ENCODE results near the gene RFX4. TPM values are rescaled to one million over a fixed set of nuclear protein-coding genes. Genes with fewer than 3 reads are reported as not detected.
"Not testable (repeated sequence)": the region's sequence is repeated elsewhere in the genome, so short reads cannot be mapped to it uniquely, and the experiment has no call there.

Gene RFX4
- total RNA-seq, 4 donors from 2014 or later: not detected

GRCh38 chr12:106685381-106685780 lies 102.6 kb downstream of the RFX4 start:
- ATAC-seq: no peak
- no peak overlapping the region for H3K27ac ChIP-seq
- H3K9me3 ChIP-seq: no peaks in the 10 kb centered on the region
- no peaks in the 10 kb centered on the region for H3K36me3 ChIP-seq
- no peaks in the 10 kb centered on the region for H3K27me3 ChIP-seq
- no peaks in the 10 kb centered on the region for H3K4me1 ChIP-seq
- intact Hi-C loops (cut with DNase I; ENCODE audit: low total_unique reads) (no loop called here), in situ Hi-C loops (cut with MboI; ENCODE audit: low sequenced_read_pairs in 4 of 4) (no loop called here)
- no peak for DNase-seq
- TF ChIP-seq CTCF (IDR thresholded peaks at IDR 0.05 in 4 of 5, conservative IDR thresholded peaks at IDR 0.05 in 1 of 5) (no peak), POLR2A (IDR thresholded peaks at IDR 0.05) (no peak)
- no peak overlapping the region for H3K4me3 ChIP-seq

GRCh38 chr12:106687672-106688071 lies 104.9 kb downstream of the RFX4 start:
- H3K27me3 ChIP-seq: no peaks in the 10 kb centered on the region
- ATAC-seq (no peak), DNase-seq (no peak)
- H3K4me3 ChIP-seq: no peak overlapping the region
- no peak overlapping the region for H3K27ac ChIP-seq
- in situ Hi-C loops (cut with MboI; ENCODE audit: low sequenced_read_pairs in 4 of 4): no loop called here
- TF ChIP-seq CTCF (IDR thresholded peaks at IDR 0.05 in 4 of 5, conservative IDR thresholded peaks at IDR 0.05 in 1 of 5) (no peak), POLR2A (IDR thresholded peaks at IDR 0.05) (no peak)
- no peaks in the 10 kb centered on the region for H3K36me3 ChIP-seq
- intact Hi-C loops (cut with DNase I; ENCODE audit: low total_unique reads): no loop called here
- no peaks in the 10 kb centered on the region for H3K9me3 ChIP-seq
- H3K4me1 ChIP-seq: no peaks in the 10 kb centered on the region

DNA sequence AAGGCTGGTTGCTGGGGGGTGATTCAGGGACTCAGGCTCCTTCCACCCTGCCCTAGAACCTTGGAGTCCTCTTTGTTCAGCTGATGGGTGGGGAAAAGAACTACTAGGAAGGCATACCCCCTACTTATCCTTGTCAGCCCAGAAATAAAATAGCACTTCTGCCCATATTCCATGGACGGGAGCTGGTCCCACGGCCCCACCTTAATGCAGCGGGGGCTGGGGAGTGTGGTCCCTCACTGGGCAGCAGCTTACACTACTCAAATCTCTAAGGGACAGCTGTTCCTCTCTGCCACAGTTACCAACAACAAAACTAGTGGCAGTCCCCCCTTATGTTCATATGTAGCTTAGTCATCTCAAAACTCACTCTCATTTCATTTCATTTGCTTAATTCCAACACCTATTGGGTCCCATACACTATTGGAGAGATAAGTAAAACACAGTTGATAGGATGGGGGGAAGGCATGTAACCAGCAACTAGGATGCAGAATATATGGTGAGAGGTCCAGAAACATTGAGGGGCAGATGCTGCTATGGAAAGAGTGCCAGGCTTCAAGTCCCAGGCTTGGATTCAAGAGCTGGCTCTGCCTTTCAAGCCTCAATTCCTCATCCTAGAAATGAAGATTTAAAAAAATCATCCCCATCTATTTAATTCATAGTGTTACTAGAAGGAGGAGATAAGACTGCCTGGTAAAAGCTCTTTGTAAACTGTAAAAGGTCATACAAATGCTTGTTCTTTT lies 107.9 kb downstream of the RFX4 start:
- H3K27me3 ChIP-seq: no peaks in the 10 kb centered on the region
- intact Hi-C loops (cut with DNase I; ENCODE audit: low total_unique reads) (no loop called here), in situ Hi-C loops (cut with MboI; ENCODE audit: low sequenced_read_pairs in 4 of 4) (no loop called here)
- H3K27ac ChIP-seq: no peak overlapping the region
- H3K4me3 ChIP-seq: no peak overlapping the region
- no peak for ATAC-seq
- H3K9me3 ChIP-seq: no peaks in the 10 kb centered on the region
- no peaks in the 10 kb centered on the region for H3K36me3 ChIP-seq
- no peak for DNase-seq
- TF ChIP-seq POLR2A (IDR thresholded peaks at IDR 0.05) (no peak), CTCF (IDR thresholded peaks at IDR 0.05 in 4 of 5, conservative IDR thresholded peaks at IDR 0.05 in 1 of 5) (no peak)
- no peaks in the 10 kb centered on the region for H3K4me1 ChIP-seq

DNA sequence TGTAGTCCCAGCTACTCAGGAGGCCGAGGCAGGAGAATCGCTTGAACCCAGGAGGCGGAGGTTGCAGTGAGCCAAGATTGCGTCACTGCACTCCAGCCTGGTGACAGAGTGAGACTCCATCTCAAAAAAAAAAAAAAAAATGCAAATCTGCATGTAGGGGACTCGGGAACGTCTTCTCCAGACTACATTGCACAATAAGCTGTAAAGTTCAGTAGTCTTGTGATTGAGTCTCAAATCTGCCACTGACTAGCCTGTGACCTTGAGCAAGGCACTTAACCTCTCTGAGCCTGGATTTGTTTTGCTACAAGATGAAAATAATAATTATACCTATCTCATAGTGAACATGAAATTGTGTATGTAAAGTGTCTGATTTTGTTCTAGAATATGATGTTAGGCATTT lies 109.2 kb downstream of the RFX4 start:
- H3K4me1 ChIP-seq; H3K4me3 ChIP-seq; H3K36me3 ChIP-seq; intact Hi-C loops (cut with DNase I; ENCODE audit: low total_unique reads); H3K9me3 ChIP-seq; DNase-seq; H3K27ac ChIP-seq; in situ Hi-C loops (cut with MboI; ENCODE audit: low sequenced_read_pairs in 4 of 4); H3K27me3 ChIP-seq; ATAC-seq: not testable (repeated sequence)

DNA sequence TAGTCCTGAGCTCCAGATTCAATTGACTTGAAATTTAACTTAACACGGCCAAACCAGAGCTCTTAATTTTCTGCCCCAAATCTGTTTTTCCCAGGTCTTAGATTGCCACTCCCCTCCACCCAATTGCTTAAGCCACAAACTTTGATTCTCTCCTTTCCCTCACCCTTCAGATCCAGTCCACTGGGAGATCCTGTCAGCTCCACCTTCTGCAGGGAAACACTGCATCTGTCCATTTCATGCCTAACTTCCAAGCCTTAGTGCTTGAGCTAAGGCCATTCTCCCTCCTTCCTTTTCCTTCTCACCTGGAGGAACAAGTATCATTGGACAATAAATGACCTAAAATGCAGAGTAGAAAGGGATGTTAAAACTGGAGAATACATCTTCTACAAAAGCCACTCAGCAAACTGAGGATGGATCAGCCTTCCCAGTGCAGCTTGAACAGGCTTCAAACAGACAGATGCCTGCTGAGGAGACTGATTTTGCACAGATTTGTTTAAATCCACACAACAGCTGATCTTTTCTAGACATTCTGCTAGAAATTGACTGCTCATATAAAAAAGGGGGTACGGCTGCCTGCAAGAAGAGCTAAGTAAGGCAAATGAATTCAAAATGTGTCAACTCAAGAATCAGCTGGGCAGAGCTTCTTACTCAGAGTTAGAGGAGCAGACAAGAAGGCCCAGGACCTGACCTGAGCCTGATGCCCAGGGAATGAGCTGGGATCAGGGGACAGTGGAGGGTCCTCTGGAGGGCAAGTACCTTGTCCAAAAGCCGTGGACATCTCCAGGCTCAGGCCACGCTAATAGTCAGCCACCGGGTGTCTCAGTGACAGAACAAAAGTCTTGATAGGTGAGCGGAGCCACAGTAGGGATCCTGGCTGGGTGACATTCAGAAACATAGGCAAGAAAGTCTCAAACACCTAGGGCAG lies 110.4 kb downstream of the RFX4 start:
- H3K27ac ChIP-seq: no peak overlapping the region
- DNase-seq: no peak
- H3K4me3 ChIP-seq: no peak overlapping the region
- intact Hi-C loops (cut with DNase I; ENCODE audit: low total_unique reads): no loop called here
- H3K9me3 ChIP-seq: no peaks in the 10 kb centered on the region
- TF ChIP-seq POLR2A (IDR thresholded peaks at IDR 0.05) (no peak), CTCF (IDR thresholded peaks at IDR 0.05 in 4 of 5, conservative IDR thresholded peaks at IDR 0.05 in 1 of 5) (no peak)
- ATAC-seq: no peak
- H3K4me1 ChIP-seq: no peaks in the 10 kb centered on the region
- H3K36me3 ChIP-seq: no peaks in the 10 kb centered on the region
- in situ Hi-C loops (cut with MboI; ENCODE audit: low sequenced_read_pairs in 4 of 4): no loop called here
- H3K27me3 ChIP-seq: no peaks in the 10 kb centered on the region

All from gastrocnemius medialis (tissue), 4 donors.